HG02973 (cell line): ENCODE results near the gene SNTB2.

ENCODE experiments used
- ATAC-seq: cut with Tn5 transposase; IDR thresholded peaks from one replicate; pipeline ENCODE4 v1.9.1; 2021; ENCODE audit warnings: moderate library complexity; ENCODE audit not compliant: unreplicated experiment

Gene SNTB2

DNA sequence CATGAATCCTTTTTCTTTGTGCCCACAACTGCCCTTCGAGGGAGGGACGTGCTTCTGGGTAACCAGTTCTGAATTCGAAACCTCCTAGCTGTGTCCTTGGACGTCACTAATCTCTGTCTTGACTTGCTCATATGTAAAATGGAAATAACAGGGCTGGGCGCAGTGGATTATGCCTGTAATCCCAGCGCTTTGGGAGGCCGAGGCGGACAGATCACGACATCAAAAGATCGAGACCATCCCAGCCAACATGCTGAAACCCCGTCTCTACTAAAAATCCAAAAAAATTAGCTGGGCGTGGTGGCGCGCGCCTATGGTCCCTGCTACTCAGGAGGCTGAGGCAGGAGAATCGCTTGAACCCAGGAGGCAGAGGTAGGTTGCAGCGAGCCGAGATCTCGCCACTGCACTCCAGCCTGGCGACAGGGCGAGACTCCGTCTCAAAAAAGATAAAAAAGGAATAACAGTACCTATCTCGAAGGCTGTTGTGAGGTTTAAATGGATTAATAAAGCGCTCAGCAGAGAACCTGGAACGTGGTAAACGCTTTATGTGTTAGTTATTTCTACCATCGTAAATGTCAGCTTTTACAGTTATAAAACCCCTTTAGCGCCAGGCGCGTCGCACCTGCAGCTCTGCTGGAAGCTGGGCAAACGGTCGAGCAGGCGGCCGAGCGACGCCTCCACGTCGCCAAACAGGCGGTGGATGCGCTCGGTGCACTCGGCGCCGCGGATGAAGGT, 151.8 kb downstream of the SNTB2 start:
- no peak for ATAC-seq

DNA sequence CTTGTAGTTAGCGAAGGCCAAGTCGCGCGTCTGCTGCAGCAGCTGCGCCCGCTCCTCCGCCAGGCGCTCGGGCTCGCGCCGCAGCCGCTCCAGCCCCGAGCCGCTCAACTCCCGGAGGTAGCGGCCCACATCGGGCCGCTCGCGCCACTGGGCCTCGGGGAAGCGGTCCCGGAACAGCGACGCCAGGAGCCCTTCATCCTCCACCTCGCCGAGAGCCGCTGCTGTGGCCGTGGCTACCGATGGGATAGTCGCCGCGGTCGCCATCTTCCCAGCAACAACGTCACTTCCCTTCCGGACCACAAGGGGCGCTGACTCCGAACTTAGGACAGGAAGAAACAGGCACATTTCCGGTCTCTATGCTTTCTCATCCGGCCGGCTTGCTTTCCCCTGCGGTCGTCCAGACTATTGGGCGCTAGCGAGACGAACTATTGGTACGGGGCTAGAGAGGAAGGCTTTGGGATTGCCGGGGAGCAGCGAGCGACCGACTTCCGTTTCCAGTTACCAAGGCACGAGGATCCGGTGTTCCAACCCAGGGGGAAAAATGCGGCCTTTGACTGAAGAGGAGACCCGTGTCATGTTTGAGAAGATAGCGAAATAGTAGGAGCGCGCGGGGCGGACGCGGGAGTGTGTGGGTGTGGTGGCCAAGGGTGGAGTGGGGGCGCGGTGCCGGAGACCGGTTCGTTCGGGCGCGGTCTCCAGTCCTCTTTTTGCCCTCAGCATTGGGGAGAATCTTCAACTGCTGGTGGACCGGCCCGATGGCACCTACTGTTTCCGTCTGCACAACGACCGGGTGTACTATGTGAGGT, 152.5 kb downstream of the SNTB2 start, which contains the start of the genes COG8 and NIP7:
Gene COG8 (minus strand): TSS at position 276 of the 806 bp plus-strand sequence. CDS start 12 bp downstream, at position 264.
Gene NIP7 (plus strand): TSS at position 484 of the 806 bp plus-strand sequence. CDS start 58 bp downstream, at position 542.
- ATAC-seq = peak; percentile 81

GRCh38 chr16:69340095-69340644, 153.2 kb downstream of the SNTB2 start:
- ATAC-seq = no peak

- no peak for ATAC-seq
These were observed 157.2 kb downstream of the SNTB2 start for GRCh38 chr16:69344171-69344570.

DNA sequence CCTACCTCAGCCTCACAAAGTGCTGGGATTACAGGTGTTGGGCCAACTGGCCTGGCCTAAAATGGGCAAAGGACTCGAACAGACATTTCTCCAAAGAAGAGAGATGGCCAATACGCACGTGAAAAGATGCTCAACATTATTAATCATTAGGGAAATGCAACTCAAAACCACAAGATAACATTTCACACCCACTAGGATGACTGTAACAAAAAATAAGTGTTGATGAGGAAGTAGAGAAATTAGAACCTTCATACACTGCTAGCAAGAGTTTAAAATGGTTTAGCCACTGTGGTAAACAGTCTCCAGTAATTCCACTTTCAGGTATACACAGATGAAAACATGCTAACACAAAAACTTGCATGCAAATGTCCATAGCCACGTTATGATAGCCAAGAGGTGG, 159.0 kb downstream of the SNTB2 start:
- no peak for ATAC-seq

GRCh38 chr16:69346683-69347082, 159.7 kb downstream of the SNTB2 start:
- ATAC-seq = no peak

- ATAC-seq = no peak
These were observed 161.3 kb downstream of the SNTB2 start for GRCh38 chr16:69348222-69348621.

- no peak for ATAC-seq
These were observed 162.6 kb downstream of the SNTB2 start for GRCh38 chr16:69349536-69349935.

DNA sequence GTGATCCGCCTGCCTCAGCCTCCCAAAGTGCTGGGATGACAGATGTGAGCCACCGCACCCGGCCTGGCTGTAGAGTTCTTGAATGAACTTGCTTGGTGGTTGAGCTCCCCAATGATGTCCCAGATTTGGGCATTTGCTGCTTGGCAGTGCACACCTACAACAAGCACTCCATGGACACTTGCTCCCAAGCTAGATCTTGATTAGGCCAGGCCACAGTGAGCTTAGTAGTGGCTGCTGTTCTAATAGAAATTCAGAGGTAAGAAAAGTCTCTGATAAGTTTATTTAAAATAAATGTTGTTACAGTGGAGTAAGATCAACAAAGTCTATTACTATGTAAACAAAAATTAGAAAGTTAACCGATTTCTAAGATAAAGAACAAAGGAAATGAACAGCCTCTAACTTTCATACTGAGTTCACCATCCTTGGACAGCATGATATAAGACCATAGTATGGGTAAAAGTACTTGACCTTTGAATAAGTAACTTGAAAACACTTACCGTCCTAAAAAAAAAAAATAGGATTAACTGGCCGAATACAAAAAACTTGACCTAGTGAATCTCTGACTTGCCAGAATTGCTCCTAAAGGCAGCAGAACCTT, 163.7 kb downstream of the SNTB2 start:
- ATAC-seq = no peak

DNA sequence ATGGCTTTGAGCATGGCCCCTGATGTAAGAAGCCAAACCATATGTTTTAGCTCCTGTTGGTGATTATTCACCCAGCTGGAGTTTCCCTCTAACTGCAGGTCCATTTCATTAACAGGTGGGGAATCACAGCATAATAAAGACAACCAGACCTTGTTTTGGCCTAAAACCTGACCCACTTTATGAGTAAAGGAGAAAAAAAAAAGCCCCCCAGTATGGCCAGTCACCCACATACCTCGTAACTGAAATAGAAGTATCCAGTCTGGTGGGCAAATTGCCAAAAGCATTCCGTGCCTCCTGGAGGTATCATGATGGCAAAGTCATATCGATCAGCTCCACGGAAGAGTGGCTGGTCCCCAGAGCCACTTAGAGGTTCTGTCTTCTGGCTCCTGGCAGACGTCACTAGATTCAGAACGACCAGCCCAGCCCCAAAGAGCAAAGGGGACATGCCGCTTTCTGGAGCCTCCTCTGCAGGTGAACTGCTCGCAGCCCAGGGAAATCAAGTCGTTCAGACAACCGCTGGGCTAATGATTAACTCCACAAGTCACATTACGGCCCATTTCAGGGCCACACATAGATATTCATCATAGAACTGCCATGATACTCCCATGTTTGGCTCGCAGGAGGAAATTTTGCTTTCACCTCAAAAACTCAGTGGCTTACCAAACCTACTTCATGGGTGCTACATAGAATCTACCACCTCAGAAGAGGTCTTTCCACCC, 164.5 kb downstream of the SNTB2 start, which contains the start of gene TMED6:
Gene TMED6 (minus strand): TSS at position 478 of the 719 bp plus-strand sequence. CDS start 33 bp downstream, at position 445.
- ATAC-seq = no peak
